Measurements from ENCODE around the gene CAMK2A.

CAMK2A gene

DNA sequence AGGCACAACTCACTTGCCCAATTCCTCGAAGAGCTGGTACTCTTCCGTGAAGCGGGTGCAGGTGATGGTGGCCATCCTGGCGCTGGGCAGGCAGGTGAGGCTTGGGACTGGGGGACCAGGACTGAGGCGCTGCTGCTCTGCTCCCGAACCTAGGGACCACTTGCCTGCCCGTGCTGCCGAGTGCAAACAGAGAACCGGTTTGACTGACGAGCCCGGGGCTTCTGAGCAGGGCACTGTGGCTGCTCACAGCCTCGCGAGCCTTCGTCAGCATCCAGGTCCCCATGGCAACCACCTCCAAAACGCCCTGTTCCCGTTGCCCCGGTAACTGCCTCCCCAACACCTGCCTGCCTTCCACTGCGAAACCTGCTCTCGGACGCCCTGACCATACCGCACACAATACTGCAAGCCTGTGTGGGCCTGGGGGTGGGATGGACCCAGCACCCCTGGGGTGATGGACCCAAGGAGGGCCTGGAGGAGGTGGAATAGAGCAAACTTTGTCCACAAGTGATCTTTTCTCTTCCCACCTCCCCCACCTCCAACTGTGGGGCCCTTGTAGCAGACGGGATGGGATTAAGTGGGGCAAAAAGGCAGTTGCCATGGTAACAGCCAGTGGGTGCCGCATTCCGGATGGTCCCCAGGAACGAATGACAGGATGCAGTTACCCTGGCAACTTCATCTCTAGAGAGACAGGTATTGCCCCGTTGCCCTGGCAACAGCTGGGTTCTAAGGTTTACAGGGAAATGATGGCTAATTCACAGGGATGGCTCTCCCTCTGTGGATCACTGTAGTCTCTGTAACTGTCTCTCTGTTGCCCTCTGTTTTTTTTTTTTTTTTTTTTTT is at the start of gene CAMK2A:
Gene CAMK2A (minus strand): TSS at position 223 of the 840 bp plus-strand sequence. CDS start 148 bp downstream, at position 75.
- DNase-seq, result no peak

DNA sequence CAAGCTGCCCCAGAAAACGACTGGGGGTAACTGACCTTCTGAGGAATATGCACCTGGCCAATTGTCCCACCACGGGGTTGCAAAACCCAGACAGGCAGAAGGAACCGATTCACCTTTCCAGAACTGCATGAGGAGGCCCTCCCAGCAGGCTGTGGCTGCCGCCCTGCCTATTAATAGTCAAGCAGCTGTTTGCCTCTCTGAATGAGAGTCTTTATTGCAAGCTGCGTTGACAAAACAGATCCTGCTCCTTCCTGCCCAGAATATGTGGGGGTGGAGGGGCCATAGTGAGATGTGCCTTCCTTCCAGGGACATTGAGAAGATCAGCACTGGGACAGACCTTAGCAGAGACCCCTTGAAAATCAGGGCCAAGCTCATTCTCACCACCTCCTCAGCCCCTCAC is 49.6 kb upstream of the CAMK2A start:
- DNase-seq, result no peak

- no peak for DNase-seq
Measured at GRCh38 chr5:150338546-150338945, 49.0 kb upstream of the CAMK2A start.

DNA sequence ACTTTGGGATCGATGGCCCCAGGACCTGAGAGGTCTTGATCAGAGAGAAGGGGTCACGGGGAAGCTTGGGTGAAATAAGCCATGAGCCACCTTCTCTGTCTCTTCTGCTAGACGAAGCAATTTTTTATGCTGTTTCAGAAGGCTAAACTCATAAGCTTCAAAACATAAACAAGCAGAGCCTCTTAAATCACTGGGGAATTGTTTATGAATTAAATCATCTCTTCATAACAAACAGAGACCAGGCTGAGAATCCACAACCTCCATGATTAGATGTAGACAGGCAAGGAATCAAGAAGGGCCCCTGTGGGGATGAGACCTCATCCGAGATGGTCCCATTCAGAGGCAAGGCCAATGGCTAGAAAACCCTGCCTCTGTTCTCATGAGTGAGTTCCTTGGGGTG is 46.2 kb upstream of the CAMK2A start:
- DNase-seq, result no peak

- no peak for DNase-seq
Measured at GRCh38 chr5:150333400-150333799, 43.8 kb upstream of the CAMK2A start.

GRCh38 chr5:150329881-150330876 is 40.6 kb upstream of the CAMK2A start:
- DNase-seq, result no peak

DNA sequence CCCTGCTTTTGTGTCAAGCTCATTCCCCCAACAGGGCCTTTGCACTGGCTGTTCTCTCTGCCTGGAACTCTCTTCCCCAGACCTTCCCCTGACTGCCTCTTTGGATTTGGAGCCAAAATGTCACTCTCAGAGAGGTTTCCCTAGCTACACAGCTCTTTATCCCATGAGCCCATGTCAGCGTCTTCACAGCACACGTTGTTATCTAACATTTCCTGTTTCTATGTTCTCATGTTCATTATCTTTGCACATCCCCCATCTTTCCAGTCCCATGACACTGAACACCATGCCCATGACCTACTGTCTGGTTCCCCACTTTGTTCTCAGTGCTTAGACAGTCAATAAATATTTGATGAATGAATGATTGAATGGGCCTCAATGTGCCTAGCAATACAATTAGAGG is 39.5 kb upstream of the CAMK2A start:
- DNase-seq, result peak; percentile 74

GRCh38 chr5:150328515-150328914 is 38.9 kb upstream of the CAMK2A start:
- DNase-seq, result no peak

DNA sequence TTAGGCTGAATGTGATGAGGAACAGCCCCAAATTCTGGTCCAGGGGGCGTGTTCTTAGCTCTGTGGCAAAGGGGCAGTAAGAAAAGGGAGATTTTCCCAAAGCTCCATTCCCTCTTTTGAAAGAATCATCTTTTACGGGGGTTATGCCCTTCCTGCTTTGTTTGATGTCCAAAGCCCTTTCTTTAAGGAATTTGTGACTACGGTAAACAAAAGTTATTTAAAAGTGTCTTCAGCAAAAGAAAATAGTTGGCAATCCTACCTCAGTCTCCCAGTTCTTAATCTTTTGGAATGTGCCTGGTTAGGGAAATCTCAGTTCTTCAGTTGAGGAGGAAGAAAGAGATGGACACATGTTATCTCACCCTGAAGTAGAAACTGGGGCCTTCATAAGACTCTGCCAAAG is 37.6 kb upstream of the CAMK2A start:
- no peak for DNase-seq

GRCh38 chr5:150326707-150327106 is 37.1 kb upstream of the CAMK2A start:
- no peak for DNase-seq

DNA sequence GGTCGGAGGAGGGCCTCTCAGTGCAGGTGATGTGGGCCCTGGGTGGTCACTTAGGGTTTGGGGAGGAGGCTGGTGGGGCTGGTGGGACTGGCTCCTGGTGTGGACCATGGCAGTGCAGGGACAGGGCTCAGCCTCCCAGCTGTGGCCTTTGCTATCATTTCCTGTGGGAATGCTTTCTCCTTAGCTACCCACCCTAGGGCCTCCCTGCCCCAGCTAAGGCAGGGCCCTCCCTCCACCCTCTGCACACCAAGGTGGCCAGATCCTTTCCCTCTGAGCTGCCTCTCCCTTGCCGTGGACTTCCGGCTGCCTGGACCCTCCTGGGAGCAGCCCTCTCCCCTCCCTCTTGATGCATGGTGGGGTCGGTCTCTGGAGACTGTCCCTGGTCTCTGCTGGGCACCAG is 35.9 kb upstream of the CAMK2A start:
- no peak for DNase-seq

DNA sequence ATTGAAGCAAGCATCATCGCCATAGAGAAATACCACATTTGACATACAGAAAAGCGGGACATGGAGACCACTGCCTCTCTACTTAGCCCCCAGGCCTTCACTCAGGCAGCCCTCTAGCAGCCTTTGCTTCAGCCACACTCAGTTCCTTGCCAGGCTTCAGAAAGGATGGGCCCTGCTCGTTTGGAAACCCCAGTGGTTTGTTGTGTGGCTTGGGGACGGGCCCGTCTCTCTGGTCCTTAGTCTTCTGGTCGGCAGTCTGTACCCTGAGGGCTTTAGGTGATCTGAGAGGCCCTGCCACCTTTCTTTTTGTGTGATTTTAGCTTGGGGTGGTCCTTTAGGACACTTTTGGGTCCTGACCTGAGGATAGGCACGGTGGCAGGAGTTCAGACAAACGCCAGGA is 34.2 kb upstream of the CAMK2A start:
- no peak for DNase-seq

GRCh38 chr5:150323092-150323491 is 33.5 kb upstream of the CAMK2A start:
- DNase-seq, result peak; percentile 37

DNA sequence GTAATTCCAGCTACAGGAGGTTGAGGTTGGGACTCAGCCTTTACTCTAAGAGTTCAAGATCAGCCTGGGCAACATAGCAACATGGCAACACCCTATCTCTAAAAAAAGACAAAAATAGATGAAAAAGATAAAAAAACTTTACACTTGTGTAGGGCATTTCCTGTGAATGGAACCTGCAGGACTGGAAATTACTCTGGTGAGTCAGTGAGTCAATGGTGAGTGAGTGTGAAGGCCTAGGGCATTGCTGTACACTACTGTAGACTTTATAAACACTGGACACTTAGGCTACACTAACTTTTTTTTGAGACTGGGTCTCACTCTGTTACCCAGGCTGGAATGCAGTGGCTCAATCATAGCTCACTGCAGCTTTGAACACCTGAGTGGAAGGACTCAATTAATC is 32.6 kb upstream of the CAMK2A start:
- no peak for DNase-seq

GRCh38 chr5:150321784-150322183 is 32.2 kb upstream of the CAMK2A start:
- no peak for DNase-seq

DNA sequence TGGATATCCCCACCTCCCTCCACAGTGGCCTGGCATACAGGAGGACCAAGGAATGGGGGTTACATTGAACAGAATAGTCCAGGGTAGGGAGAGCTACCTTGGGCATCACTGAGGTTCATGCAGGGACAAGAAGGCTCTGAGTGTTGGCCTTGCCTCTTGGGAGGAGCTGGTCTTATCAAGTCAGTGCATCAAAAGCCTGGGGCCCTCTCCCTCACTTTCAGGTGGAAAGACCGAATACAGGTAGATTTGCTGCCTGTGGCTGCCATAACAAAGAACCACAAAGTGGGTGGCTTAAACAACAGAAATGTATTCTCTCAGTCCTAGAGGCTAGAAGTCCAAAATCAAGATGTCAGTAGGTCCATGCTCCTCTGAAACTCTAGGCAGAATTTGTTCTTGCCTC is 31.6 kb upstream of the CAMK2A start:
- DNase-seq, result no peak

DNA sequence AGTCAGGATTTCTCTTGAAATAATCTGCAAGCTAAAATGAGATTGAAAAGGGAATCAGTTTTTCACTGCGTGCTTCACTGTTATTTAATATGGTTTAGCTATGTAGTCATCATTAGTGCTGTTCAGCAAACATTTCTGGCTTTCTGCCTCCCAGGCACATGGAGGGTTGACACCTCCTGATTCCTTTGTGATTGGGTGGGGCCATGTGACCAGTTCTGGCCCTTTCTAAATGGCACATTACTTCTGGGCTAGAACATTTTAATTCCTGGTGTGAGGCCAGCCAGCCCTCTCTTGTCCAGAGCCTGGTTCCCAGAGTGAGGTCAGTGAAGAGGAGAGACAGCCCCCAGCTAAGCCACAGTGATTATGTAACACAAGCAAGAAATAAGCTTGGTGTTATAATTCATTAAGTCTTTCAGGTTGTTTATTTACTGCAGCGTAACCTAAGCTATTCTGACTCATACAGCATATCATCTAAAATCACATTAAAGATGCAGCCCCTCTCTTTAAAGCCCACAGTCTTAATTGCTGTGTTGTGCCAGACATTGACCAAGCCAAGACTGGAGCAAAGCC is 30.6 kb upstream of the CAMK2A start:
- no peak for DNase-seq

- DNase-seq, result no peak
Measured at GRCh38 chr5:150319484-150319790, 29.9 kb upstream of the CAMK2A start.

GRCh38 chr5:150318613-150319483 is 29.3 kb upstream of the CAMK2A start:
- no peak for DNase-seq

GRCh38 chr5:150317048-150318003 is 27.8 kb upstream of the CAMK2A start:
- no peak for DNase-seq

- DNase-seq, result no peak
Measured at GRCh38 chr5:150316320-150316719, 26.7 kb upstream of the CAMK2A start.

All from hematopoietic multipotent progenitor cell treated with erythropoietin and hydrocortisone succinate and interleukin-3 and kit ligand, for 4 days (in vitro differentiated cells).